Lower lobe of right lung (tissue), 2 donors: ENCODE data around the gene SARS2. TPM values are rescaled to one million over a fixed set of nuclear protein-coding genes. Genes with fewer than 3 reads are reported as not detected.

Source experiments
- ATAC-seq, 2 donors: fragments of 200-7000 bp; cut with Tn5 transposase; one replicate each; pipeline ENCODE4 v1.9.1; 2020 to 2022; ENCODE audit warnings: mild to moderate bottlenecking in 2 of 2, moderate library complexity in 2 of 2
- DNase-seq: peaks from one replicate; pipeline ENCODE4 v3.0.0-alpha.2; 2020
- H3K27ac ChIP-seq: fragments of 200-600 bp; one replicate; pipeline ENCODE4 v1.8.0; 2022
- H3K27me3 ChIP-seq: fragments of 200-600 bp; one replicate; pipeline ENCODE4 v1.8.0; 2022; ENCODE audit warnings: low read depth
- H3K36me3 ChIP-seq: fragments of 200-600 bp; one replicate; pipeline ENCODE4 v1.8.0; 2022; ENCODE audit warnings: mild to moderate bottlenecking
- H3K4me1 ChIP-seq: fragments of 200-600 bp; one replicate; pipeline ENCODE4 v1.8.0; 2022
- H3K4me3 ChIP-seq: fragments of 200-600 bp; one replicate; pipeline ENCODE4 v1.8.0; 2022; ENCODE audit warnings: mild to moderate bottlenecking
- H3K9me3 ChIP-seq: fragments of 200-600 bp; one replicate; pipeline ENCODE4 v1.8.0; 2022
- intact Hi-C: fragments of 100-400 bp; cut with DNase I; formaldehyde crosslinking; loops from one replicate; pipeline ENCODE4 v1.11.0; 2022
- total RNA-seq: library from RNA; stranded (reverse); fragmentation: NEBNext Ultra II Directional; extraction: Animal tissue kit (Norgen Biotek cat#: 25700); gene quantifications from one replicate; pipeline ENCODE4 v1.2.1, GENCODE V29; 2021
- TF ChIP-seq, protein P1 (sequence below): fragments of 200-600 bp; IDR thresholded peaks from one replicate; pipeline ENCODE4 v1.8.0; 2022; ENCODE audit warnings: antibody characterized with exemption, mild to moderate bottlenecking
- donor health status: DM: no; HTN: yes; CAD: no; lungs with severe emphysema.

The SARS2 gene
- total RNA-seq, 1 donor from 2014 or later, result 21.0 TPM

- Histone ChIP-seq H3K4me1 (no peaks in the 10 kb centered on the region), H3K27ac (no peak overlapping the region), H3K4me3 (no peak overlapping the region), H3K27me3 (no peaks in the 10 kb centered on the region), H3K36me3 (peaks cover 39% of the 10 kb centered on the region), H3K9me3 (no peaks in the 10 kb centered on the region)
- DNase-seq (no peak), ATAC-seq (no peak)
- intact Hi-C loops, result no loop called here
- TF ChIP-seq, protein P1, sequence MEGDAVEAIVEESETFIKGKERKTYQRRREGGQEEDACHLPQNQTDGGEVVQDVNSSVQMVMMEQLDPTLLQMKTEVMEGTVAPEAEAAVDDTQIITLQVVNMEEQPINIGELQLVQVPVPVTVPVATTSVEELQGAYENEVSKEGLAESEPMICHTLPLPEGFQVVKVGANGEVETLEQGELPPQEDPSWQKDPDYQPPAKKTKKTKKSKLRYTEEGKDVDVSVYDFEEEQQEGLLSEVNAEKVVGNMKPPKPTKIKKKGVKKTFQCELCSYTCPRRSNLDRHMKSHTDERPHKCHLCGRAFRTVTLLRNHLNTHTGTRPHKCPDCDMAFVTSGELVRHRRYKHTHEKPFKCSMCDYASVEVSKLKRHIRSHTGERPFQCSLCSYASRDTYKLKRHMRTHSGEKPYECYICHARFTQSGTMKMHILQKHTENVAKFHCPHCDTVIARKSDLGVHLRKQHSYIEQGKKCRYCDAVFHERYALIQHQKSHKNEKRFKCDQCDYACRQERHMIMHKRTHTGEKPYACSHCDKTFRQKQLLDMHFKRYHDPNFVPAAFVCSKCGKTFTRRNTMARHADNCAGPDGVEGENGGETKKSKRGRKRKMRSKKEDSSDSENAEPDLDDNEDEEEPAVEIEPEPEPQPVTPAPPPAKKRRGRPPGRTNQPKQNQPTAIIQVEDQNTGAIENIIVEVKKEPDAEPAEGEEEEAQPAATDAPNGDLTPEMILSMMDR, result no peak
Measured at GRCh38 chr19:38922482-38922881, 8.1 kb downstream of the SARS2 start.

- Histone ChIP-seq H3K4me1 (no peaks in the 10 kb centered on the region), H3K27me3 (no peaks in the 10 kb centered on the region), H3K4me3 (no peak overlapping the region), H3K9me3 (no peaks in the 10 kb centered on the region), H3K36me3 (peaks cover 39% of the 10 kb centered on the region), H3K27ac (no peak overlapping the region)
- ATAC-seq, result peak in 1 of 2 donors; percentile 7
- TF ChIP-seq, protein P1, result no peak
- intact Hi-C loops, result no loop called here
- no peak for DNase-seq
Measured at GRCh38 chr19:38921420-38922274, 8.9 kb downstream of the SARS2 start.

DNA sequence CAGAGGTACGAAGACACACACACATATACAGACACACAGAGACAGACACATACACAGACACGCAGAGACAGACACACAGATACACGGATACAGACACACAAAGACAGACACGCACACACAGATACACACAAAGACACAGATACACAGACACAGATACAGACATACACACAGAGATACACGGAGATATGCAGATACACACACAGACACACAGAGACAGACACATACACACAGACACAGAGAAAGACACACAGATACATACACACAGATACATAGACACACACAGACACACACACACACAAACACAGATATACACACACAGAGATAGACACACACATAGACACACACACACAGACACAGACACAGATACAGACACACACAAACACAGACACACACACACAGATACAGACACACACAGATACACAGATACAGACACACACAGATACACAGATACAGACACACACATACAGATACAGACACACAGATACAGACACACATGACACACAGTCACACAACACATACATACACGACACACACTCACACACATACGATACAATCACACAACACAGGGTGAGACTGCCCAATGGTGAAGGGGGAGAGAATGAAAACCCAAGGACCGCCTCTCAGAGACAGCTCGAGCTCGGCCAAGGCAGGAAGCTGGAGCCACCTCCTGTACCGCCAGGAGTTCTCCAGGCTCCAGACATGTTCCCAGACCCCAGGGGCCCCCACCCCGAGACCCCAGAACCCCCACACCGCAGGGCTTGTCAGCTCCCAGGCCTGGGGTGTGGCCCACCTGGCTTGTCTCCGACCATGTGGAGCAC lies 9.8 kb downstream of the SARS2 start:
- ATAC-seq (no peak), DNase-seq (no peak)
- TF ChIP-seq, protein P1, result no peak
- no peaks in the 10 kb centered on the region for H3K27me3 ChIP-seq
- H3K4me3 ChIP-seq, result no peak overlapping the region
- no peak overlapping the region for H3K27ac ChIP-seq
- intact Hi-C loops, result no loop called here
- H3K4me1 ChIP-seq, result no peaks in the 10 kb centered on the region
- peaks cover 35% of the 10 kb centered on the region for H3K36me3 ChIP-seq
- no peaks in the 10 kb centered on the region for H3K9me3 ChIP-seq

DNA sequence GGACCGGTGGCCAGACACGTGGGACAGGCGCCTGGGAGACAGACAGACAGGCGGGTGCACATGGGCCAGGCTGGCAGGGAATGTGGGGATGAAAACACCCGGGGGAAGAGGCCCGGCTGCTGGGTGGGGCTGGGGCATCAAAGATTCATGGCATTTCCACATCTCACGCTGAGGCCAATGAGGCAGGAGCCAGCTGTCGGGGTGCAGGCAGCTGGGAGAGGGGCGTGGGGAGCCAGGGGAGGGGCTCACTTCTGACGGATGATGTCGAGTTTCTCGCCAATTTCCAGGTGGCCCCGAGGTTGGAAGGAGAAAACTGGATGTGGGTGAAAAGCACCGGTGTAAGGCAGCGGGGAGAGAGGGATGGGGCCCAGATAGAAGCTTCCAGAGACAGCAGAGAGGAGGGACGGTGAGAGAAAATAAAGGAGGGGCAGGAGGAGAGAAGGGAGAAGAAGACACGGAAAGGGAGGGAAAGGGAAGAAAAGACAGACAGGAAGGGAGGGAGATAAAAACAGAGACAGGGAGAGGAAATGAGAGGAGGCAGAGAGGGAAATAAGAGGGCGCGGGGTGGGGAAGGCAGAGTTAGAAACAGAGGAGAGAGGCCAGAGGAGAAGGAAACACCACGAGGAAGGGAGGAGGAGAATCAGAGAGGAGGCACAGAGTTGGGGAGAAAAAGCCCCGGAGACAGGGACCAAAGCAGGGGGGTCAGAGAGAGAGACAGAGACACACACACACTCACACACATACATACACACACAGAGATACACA lies 10.5 kb downstream of the SARS2 start:
- ATAC-seq (no peak), DNase-seq (no peak)
- Histone ChIP-seq H3K4me1 (no peaks in the 10 kb centered on the region), H3K36me3 (peaks cover 27% of the 10 kb centered on the region), H3K27me3 (no peaks in the 10 kb centered on the region), H3K27ac (no peak overlapping the region), H3K9me3 (no peaks in the 10 kb centered on the region), H3K4me3 (no peak overlapping the region)
- intact Hi-C loops, result no loop called here
- TF ChIP-seq, protein P1, result no peak

DNA sequence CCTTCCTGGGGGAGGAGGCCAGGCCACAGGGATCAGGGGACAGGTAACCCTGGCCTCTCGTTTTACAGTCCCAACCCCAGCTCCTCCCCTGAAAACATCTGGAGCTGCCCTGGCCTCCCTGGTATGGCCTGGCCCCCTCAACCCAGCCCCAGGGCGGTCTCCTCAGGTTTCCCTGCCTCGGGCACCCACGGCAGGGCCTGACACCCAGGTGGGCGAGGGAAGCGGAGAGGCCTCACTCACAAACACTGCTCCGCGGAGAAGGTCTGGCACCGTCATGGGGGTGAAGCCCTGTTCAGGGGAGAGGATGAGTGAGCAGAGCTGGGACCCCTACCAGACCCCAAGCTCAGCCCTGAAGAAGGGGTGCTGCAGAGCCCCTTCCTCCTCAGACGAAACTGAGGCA lies 12.0 kb downstream of the SARS2 start:
- ATAC-seq, result no peak

More for the DNA sequence above, 12.0 kb downstream of the SARS2 start:
- TF ChIP-seq, protein P1, result no peak
- no peak overlapping the region for H3K27ac ChIP-seq
- intact Hi-C loops, result no loop called here
- H3K4me3 ChIP-seq, result no peak overlapping the region
- H3K4me1 ChIP-seq, result no peaks in the 10 kb centered on the region
- DNase-seq, result no peak
- no peaks in the 10 kb centered on the region for H3K27me3 ChIP-seq
- peaks cover 12% of the 10 kb centered on the region for H3K36me3 ChIP-seq
- no peaks in the 10 kb centered on the region for H3K9me3 ChIP-seq
